Esophagus (tissue), 2 donors: ENCODE data around the gene ANKRD42. TPM values are rescaled to one million over a fixed set of nuclear protein-coding genes. Genes with fewer than 3 reads are reported as not detected.
"Not testable (repeated sequence)": the region's sequence is repeated elsewhere in the genome, so short reads cannot be mapped to it uniquely, and the experiment has no call there.

ENCODE experiments used
- H3K27ac ChIP-seq, 2 donors: one replicate each; pipeline ENCODE4 v1.5.1; 2013; ENCODE audit warnings: low read depth in 2 of 2, mild to moderate bottlenecking in 2 of 2, inconsistent platforms in 1 of 2, low read length in 1 of 2, moderate library complexity in 1 of 2
- H3K27me3 ChIP-seq, 2 donors: one replicate each; pipeline ENCODE4 v1.6.1; 2013; ENCODE audit warnings: low read length in 2 of 2, control low read depth in 1 of 2, mild to moderate bottlenecking in 1 of 2; ENCODE audit not compliant: insufficient read depth in 2 of 2, control insufficient read depth in 1 of 2
- H3K36me3 ChIP-seq, 2 donors: one replicate each; pipeline ENCODE4 v1.6.1; 2013; ENCODE audit warnings: low read length in 1 of 2; ENCODE audit not compliant: control insufficient read depth in 2 of 2, insufficient read depth in 2 of 2
- H3K4me1 ChIP-seq, 2 donors: one replicate each; pipeline ENCODE4 v1.6.1; 2013; ENCODE audit warnings: low read length in 1 of 2; ENCODE audit not compliant: control insufficient read depth in 2 of 2, insufficient read depth in 2 of 2
- H3K4me3 ChIP-seq, 2 donors: one replicate each; pipeline ENCODE4 v1.5.1; 2013; ENCODE audit warnings: low read length in 2 of 2, mild to moderate bottlenecking in 2 of 2, low read depth in 1 of 2, moderate library complexity in 1 of 2
- H3K9me3 ChIP-seq, 2 donors: one replicate each; pipeline ENCODE4 v1.6.1; 2013; ENCODE audit warnings: mild to moderate bottlenecking in 2 of 2, low read depth in 1 of 2, low read length in 1 of 2, moderate library complexity in 1 of 2; ENCODE audit not compliant: control insufficient read depth in 2 of 2, insufficient read depth in 1 of 2
- WGBS, 2 donors: extraction: QIAGEN DNeasy Blood & Tissue Kit; methylation state at CpG; one replicate each; pipeline ENCODE4 v1.1.7; 2013; 5-methylcytosine and 5-hydroxymethylcytosine counted together
- polyA plus RNA-seq, 2 donors: library from polyadenylated mRNA; stranded (reverse); fragments of 200-250 nt; gene quantifications; one replicate each; pipeline ENCODE4 v1.2.3, GENCODE V29; 2013
- donor health status: healthy with polysubstance abuse.
- donor health status: Bipolar disorder and iron deficiency.

Gene ANKRD42
- polyA plus RNA-seq, 2 donors = 2.2 to 3.1 TPM

DNA sequence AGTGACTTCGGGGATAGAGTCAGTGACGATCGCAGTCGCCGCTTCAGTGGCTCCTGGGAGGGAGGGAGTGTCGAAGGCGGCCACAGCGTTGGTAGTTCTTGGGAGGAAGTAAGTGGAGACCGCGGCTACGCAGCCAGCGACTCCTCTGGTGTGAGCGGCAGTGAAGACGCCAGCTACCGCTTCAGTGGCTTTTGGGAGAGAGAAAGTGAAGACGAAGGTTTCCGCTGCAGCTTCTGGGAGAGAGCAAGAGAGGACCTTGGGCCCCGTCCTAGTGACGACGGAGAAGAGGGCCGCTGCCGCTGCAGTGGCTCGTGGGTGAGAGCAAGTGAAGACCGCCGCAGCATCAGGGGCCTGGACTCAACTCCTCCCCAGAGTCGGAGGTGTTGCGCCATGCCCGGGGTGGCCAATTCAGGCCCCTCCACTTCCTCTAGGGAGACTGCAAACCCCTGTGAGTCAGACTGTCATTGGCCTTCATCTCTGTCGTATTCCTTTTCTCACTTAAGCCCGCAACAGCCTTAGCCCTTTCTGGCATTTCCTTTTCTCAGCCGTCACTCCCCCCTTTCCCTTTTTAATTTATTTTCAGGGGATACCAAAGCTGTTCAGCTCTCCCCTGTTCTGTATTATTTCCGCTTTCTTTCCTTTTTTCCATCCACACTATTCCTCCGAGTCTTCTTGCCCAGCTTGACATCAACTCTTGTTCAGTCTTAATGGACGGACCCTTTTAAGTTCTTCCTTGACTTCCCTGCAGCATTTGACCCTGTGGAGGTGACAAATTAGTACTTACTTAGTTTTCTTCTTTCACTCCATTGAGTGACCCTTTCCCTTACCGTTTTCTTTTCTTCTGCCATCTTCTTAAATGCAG is 1.0 kb downstream of the ANKRD42 start:
- WGBS, 2 donors = 2 to 3% methylated on average over 35 of the region's 35 CpGs
- H3K27me3 ChIP-seq = no peaks in the 10 kb centered on the region
- H3K27ac ChIP-seq = peak overlapping the region; percentile 90 to 98
- no peaks in the 10 kb centered on the region for H3K4me1 ChIP-seq
- H3K4me3 ChIP-seq = peak overlapping the region; percentile 82 to 98
- H3K9me3 ChIP-seq = no peaks in the 10 kb centered on the region
- peaks cover 0 to 2% of the 10 kb centered on the region in 2 donors for H3K36me3 ChIP-seq

DNA sequence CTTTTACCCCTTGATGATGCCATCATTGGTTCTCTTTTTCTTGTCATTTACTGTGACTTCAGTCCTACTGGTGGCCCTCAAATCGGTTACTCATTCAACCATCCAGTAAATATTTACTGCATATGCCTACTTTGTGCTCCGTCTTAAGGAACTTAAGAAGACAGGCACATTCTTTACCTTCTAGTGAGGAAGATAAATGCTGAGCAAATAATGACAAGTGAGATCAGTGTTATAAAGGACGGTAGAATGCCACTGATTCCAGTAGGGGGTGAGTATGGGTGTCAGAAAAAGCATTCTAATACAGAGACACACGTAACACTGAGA is 1.6 kb downstream of the ANKRD42 start:
- Histone ChIP-seq H3K9me3 (no peaks in the 10 kb centered on the region), H3K27me3 (no peaks in the 10 kb centered on the region), H3K4me3 (peak overlapping the region in 1 of 2 donors; percentile 98), H3K36me3 (peaks cover 0 to 2% of the 10 kb centered on the region in 2 donors), H3K27ac (no peak overlapping the region), H3K4me1 (no peaks in the 10 kb centered on the region)
- WGBS, 2 donors = 23 to 36% methylated on average over 4 of the region's 4 CpGs

DNA sequence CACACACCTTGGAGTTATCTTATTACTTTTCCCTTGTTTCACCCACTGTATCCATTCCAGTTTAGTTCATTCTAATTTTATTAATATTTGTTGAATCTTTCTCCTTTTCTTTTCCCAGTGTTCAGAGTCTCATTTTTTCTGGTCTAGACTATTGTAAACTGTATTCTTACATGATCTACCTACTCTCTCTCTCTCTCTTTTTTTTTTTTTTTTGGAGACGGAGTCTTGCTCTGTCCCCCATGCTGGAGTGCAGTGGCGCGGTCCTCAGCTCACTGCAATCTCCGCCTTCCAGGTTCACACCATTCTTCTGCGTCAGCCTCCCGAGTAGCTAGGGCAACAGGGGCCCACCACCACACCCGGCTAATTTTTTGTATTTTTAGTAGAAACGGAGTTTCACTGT is 2.1 kb downstream of the ANKRD42 start:
- Histone ChIP-seq H3K27ac (no peak overlapping the region), H3K36me3 (peaks cover 0 to 2% of the 10 kb centered on the region in 2 donors), H3K4me3 (no peak overlapping the region), H3K4me1 (no peaks in the 10 kb centered on the region), H3K9me3 (no peaks in the 10 kb centered on the region), H3K27me3 (no peaks in the 10 kb centered on the region)
- WGBS, 2 donors = 94% methylated on average over 8 of the region's 8 CpGs

DNA sequence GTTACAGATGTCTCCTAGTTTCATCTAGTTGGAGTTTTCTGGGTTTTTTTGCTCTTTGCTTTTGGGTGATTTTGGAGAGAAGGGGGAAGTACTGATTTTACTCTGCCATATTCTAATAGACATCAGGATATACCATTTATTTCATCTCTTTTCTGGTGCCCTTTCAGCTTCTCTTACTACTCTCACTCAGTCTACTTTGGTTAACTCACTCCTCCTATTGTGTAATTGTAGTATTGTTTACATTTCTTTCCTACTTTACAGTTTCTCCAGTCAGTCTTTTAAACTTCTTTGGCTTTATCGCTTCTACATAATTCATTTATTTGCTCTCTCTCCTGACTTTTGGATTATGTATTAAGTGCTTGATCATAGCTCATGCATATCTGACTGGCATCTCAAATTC is 6.5 kb downstream of the ANKRD42 start:
- WGBS, 2 donors = 88 to 93% methylated on average over 1 of the region's 1 CpG

DNA sequence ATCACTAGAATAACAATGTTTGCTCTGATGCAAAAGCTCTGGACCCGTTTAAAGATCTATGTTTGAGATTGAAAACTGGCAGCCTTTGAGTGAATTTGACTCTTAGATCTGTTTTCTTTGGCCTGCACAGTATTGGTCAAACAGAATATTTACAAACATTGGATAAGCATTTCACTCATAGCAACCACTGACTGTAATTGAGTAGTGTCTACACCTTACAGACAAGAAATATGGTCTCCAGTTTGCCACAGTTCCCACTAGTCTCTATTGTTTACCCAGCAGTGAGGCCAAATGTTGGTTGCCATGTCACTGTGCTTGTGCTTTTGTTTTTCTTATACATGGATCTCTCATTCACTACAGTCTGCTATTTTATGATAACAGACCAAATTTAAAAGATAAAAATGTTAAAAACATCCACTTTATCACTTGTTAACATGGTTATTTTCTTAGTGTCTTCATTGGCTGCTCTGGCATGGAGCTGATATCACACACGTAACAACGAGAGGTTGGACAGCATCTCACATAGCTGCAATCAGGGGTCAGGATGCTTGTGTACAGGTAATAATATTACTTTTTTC is 12.2 kb downstream of the ANKRD42 start:
- 92% methylated on average over 3 of the region's 3 CpGs for WGBS, 2 donors
- Histone ChIP-seq H3K4me1 (no peaks in the 10 kb centered on the region), H3K9me3 (no peaks in the 10 kb centered on the region)

More for the DNA sequence above, 6.5 kb downstream of the ANKRD42 start:
- H3K36me3 ChIP-seq = no peaks in the 10 kb centered on the region
- H3K27ac ChIP-seq = no peak overlapping the region
- H3K4me1 ChIP-seq = no peaks in the 10 kb centered on the region
- no peaks in the 10 kb centered on the region for H3K27me3 ChIP-seq
- H3K9me3 ChIP-seq = no peaks in the 10 kb centered on the region
- H3K4me3 ChIP-seq = no peak overlapping the region

DNA sequence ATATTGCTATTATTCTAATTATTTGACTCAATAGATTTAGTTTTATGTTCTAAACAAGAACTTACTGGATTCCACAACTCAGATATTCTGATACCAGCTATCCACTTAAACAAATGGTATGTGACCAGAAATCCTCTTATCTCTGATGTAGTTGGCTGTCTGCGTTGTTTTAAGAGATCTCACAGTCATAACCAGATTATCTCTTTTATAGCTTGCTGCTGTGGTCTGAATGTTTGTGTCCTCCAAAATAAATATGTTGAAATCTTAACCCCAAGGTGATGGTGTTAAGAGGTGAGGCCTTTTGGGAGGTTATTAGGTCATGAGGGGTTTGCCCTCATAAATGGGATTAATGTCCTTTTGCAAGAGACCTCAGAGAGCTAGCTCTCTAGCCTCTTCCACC is 12.7 kb downstream of the ANKRD42 start:
- H3K4me1 ChIP-seq = no peaks in the 10 kb centered on the region
- H3K27ac ChIP-seq = no peak overlapping the region
- no peaks in the 10 kb centered on the region for H3K9me3 ChIP-seq
- 88 to 93% methylated on average over 1 of the region's 1 CpG for WGBS, 2 donors
- no peak overlapping the region for H3K4me3 ChIP-seq
- H3K27me3 ChIP-seq = no peaks in the 10 kb centered on the region
- H3K36me3 ChIP-seq = no peaks in the 10 kb centered on the region

More for the DNA sequence above, 12.2 kb downstream of the ANKRD42 start:
- Histone ChIP-seq H3K27ac (no peak overlapping the region), H3K4me3 (no peak overlapping the region), H3K36me3 (no peaks in the 10 kb centered on the region), H3K27me3 (no peaks in the 10 kb centered on the region)

DNA sequence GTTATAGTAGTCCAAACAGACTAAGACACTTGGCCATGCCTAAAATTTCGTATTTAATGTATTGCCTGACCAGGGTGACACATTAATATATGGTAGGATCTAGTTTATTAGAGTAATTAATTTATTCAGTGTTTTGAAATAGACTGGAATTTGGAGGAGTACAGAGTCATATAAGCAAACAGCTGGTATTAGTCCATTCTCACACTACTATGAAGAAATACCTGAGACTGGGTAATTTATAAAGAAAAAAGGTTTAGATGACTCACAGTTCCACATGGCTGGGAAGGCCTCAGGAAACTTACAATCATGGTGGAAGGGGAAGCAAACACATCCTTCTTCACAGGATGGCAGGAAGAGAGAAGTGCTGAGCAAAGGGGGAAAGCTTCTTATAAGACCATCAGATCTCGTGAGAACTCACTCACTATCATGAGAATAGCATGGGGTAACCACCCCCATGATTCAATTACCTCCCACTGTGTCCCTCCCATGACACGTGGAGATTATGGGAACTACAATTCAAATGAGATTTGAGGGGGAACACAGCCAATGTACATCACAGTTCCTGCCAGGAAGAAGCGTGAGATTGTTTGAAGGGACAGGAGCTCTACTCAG is 13.4 kb downstream of the ANKRD42 start:
- not testable (repeated sequence) for H3K27me3 ChIP-seq, H3K27ac ChIP-seq, H3K4me1 ChIP-seq, H3K36me3 ChIP-seq, H3K4me3 ChIP-seq, H3K9me3 ChIP-seq
- 67 to 73% methylated on average over 4 of the region's 4 CpGs for WGBS, 2 donors

DNA sequence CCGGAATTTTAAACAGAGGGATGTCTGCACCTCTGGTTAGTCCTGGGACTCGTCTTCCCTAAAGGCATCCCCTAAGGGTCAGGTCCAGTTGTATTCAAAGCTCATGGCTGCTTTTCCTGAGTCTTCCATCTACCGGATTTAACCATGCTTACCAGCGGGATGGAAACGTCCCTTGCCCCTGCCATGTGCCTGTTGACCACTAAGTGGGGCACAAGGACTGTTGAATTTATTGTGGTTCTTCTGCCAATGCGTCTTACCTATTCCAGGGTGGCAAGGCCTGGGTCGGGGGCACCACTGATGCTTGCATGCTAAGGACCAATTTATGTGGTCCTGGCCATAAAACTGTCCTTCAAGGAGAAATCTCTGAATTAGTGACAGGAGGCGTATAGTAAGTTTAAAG is 25.6 kb downstream of the ANKRD42 start:
- no peak overlapping the region for H3K4me3 ChIP-seq
- no peak overlapping the region for H3K27ac ChIP-seq
- no peaks in the 10 kb centered on the region for H3K36me3 ChIP-seq
- 73 to 81% methylated on average over 8 of the region's 8 CpGs for WGBS, 2 donors
- H3K4me1 ChIP-seq = no peaks in the 10 kb centered on the region
- no peaks in the 10 kb centered on the region for H3K27me3 ChIP-seq
- H3K9me3 ChIP-seq = no peaks in the 10 kb centered on the region

DNA sequence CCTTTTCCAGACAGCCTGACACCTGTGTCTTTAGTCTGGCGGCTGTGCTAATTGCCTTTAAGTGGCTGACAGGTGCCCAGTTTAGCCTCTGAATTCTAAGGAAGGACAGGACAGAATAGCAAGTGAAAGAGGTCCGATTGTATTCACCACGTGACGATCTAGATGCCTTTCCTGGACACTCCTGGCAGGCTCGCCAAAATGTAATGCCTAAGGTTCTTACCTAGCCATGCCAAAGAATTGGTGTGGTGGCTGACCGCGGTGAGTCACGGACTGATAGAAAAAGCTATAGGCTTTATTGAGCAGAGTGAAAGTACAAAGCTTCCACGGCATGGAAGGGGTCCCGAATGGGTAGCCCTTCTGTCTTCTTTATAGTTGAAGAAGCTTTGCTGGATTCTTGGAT is 26.7 kb downstream of the ANKRD42 start:
- Histone ChIP-seq H3K9me3 (no peaks in the 10 kb centered on the region), H3K36me3 (no peaks in the 10 kb centered on the region), H3K4me1 (no peaks in the 10 kb centered on the region), H3K27me3 (no peaks in the 10 kb centered on the region), H3K4me3 (no peak overlapping the region), H3K27ac (no peak overlapping the region)
- 85 to 88% methylated on average over 10 of the region's 10 CpGs for WGBS, 2 donors
